HFFc6 (cell line): ENCODE measurements around the gene TFIP11. TPM values are rescaled to one million over a fixed set of nuclear protein-coding genes. Genes with fewer than 3 reads are reported as not detected.

Source experiments
- DNase-seq: peaks from one replicate; pipeline ENCODE4 v3.0.0-alpha.2; 2018
- H3K27ac Mint-ChIP-seq: 2 replicates; pipeline ENCODE4 v1.8.0; 2020; ENCODE audit warnings: mild to moderate bottlenecking, mixed read lengths
- H3K27me3 Mint-ChIP-seq: 2 replicates; pipeline ENCODE4 v1.8.0; 2021; ENCODE audit warnings: mild to moderate bottlenecking, moderate library complexity, mixed read lengths; ENCODE audit not compliant: insufficient read depth
- H3K36me3 Mint-ChIP-seq: 2 replicates; pipeline ENCODE4 v1.8.0; 2021; ENCODE audit warnings: low read depth, mixed read lengths
- H3K4me1 Mint-ChIP-seq: 2 replicates; pipeline ENCODE4 v1.8.0; 2020; ENCODE audit warnings: low read depth, mixed read lengths
- H3K4me3 Mint-ChIP-seq: 2 replicates; pipeline ENCODE4 v1.8.0; 2020; ENCODE audit warnings: mild to moderate bottlenecking, moderate library complexity, mixed read lengths
- H3K9me3 Mint-ChIP-seq: 2 replicates; pipeline ENCODE4 v1.8.0; 2020; ENCODE audit warnings: mild to moderate bottlenecking, mixed read lengths
- total RNA-seq, 6 experiments: library from RNA; stranded (reverse); fragmentation: NEBNext Ultra II Directional; extraction: Animal tissue kit (Norgen Biotek cat#: 25700); gene quantifications; 2 replicates in 1 of 6; 3 replicates in 5 of 6; pipeline ENCODE4 v1.2.3, GENCODE V29; 2021
- TF ChIP-seq, protein P1 (sequence below): fragments of 200-600 bp; sonication (generic); IDR thresholded peaks from 2 replicates; pipeline ENCODE4 v1.5.0; 2021; ENCODE audit warnings: antibody characterized with exemption, mild to moderate bottlenecking

TFIP11 gene
- total RNA-seq, 6 experiments from 2014 or later: 31.4 to 35.8 (median 33.9) TPM

DNA sequence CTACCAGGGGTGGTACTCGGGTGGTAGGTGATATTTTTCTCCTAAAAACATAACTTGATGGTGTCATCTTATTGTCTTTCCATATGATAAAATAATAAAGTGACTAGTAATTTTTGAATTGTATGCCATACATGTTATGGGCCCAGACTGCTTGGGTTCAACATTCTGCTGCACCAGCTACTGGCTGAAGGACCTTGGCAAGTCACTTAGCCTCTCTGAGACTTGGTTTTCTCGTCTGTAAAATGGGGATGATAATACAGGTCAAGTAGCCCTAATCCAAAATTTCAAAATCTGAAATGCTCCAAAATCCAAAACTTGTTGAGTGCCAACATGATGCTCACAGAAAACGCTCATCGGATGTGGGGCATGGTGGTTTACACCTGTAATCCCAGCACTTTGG, 35.6 kb upstream of the TFIP11 start:
- Mint-ChIP-seq H3K4me3 (no peak overlapping the region; the same call in 1 of the 2 replicates), H3K27me3 (no peaks in the 10 kb centered on the region), H3K36me3 (peaks cover 8% of the 10 kb centered on the region), H3K9me3 (no peaks in the 10 kb centered on the region), H3K27ac (no peak overlapping the region), H3K4me1 (peaks cover 58% of the 10 kb centered on the region)
- TF ChIP-seq, protein P1, sequence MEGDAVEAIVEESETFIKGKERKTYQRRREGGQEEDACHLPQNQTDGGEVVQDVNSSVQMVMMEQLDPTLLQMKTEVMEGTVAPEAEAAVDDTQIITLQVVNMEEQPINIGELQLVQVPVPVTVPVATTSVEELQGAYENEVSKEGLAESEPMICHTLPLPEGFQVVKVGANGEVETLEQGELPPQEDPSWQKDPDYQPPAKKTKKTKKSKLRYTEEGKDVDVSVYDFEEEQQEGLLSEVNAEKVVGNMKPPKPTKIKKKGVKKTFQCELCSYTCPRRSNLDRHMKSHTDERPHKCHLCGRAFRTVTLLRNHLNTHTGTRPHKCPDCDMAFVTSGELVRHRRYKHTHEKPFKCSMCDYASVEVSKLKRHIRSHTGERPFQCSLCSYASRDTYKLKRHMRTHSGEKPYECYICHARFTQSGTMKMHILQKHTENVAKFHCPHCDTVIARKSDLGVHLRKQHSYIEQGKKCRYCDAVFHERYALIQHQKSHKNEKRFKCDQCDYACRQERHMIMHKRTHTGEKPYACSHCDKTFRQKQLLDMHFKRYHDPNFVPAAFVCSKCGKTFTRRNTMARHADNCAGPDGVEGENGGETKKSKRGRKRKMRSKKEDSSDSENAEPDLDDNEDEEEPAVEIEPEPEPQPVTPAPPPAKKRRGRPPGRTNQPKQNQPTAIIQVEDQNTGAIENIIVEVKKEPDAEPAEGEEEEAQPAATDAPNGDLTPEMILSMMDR: no peak
- no peak for DNase-seq

DNA sequence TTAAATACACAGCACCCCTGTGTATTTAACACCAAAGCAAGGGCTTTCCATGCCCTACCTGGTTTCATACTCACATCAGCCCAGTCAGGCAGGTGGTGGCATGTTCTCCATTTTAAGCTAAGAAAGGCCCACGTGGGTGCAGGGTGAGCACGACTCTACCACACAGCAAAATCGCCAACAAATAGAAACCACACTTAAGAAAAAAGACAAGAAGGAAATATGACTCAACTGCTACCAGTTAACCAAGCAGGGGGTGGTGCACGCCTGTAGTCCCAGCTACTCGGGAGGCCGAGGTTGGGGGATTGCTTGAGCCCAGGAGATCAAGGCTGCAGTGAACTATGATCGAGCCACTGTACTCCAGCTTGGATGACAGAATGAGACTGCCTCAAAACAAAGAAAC, 35.2 kb upstream of the TFIP11 start:
- TF ChIP-seq, protein P1: no peak
- H3K27ac Mint-ChIP-seq: peak overlapping the region; percentile 54; the same call in 1 of the 2 replicates
- no peak for DNase-seq
- H3K4me3 Mint-ChIP-seq: no peak overlapping the region; the same call in 1 of the 2 replicates
- peaks cover 8% of the 10 kb centered on the region for H3K36me3 Mint-ChIP-seq
- H3K27me3 Mint-ChIP-seq: no peaks in the 10 kb centered on the region
- no peaks in the 10 kb centered on the region for H3K9me3 Mint-ChIP-seq
- peaks cover 54% of the 10 kb centered on the region for H3K4me1 Mint-ChIP-seq

DNA sequence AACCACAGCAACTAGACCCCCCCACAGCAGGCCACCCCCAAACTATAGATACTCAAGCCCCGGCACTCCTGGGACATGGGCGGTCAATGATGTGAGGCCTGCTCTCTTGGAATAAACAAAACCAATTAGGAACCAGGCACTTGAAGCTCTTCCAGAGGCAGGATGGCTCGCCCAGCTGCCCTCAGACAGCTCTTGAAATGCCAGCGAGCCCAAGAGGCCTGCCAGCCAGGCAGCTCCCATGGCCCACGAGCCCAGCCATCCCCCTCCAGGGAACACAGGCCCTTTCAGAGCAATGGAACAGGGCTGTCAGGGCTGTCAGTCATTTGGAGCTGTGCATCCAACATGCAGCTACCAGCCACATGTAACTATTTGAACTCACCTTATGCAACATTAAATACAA, 34.0 kb upstream of the TFIP11 start:
- peaks cover 42% of the 10 kb centered on the region for H3K4me1 Mint-ChIP-seq
- peak overlapping the region; percentile 69 for H3K27ac Mint-ChIP-seq
- DNase-seq: no peak
- TF ChIP-seq, protein P1: no peak
- H3K4me3 Mint-ChIP-seq: no peak overlapping the region
- H3K36me3 Mint-ChIP-seq: peaks cover 8% of the 10 kb centered on the region
- H3K9me3 Mint-ChIP-seq: no peaks in the 10 kb centered on the region
- H3K27me3 Mint-ChIP-seq: no peaks in the 10 kb centered on the region

DNA sequence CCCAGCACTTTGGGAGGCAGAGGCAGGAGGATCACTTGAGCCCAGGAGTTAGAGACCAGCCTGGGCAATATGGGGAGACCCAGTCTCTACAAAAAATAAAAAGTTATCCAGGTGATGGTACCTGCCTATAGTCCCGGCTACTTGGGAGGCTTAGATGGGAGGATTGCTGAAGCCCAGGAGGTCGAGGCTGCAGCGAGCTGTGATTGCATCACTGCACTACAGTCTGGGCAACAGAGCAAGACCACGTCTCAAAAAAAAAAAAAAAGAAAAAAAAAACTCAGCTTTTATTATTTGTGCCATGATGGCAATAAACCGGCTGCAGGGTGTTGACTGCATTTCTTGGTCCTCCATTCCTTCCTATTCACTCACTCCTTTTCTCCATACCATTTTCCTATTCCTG, 33.6 kb upstream of the TFIP11 start:
- TF ChIP-seq, protein P1: no peak
- Mint-ChIP-seq H3K9me3 (no peaks in the 10 kb centered on the region), H3K4me1 (peaks cover 38% of the 10 kb centered on the region), H3K27me3 (no peaks in the 10 kb centered on the region), H3K4me3 (no peak overlapping the region), H3K27ac (peak overlapping the region; percentile 69; the same call in 1 of the 2 replicates), H3K36me3 (peaks cover 8% of the 10 kb centered on the region)
- DNase-seq: no peak

DNA sequence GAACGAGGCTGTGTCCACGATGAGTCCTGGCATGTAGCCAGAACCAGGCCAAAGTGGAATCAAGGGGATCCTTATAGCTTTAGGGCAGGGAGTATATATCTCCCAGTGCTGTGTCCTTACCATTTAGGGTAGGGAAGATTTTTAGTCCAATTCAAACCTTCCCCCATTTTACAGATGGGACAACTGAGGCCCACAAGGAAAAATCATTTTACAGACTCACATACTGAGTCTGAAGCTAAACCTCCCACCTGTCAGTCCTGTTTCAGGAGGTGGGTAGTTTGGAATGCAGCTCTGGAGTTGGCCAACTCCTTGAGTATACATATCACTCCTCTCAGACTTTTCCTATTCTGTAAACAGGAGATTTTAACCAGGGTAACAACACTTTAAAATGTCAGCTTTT, 33.1 kb upstream of the TFIP11 start:
- TF ChIP-seq, protein P1: no peak
- DNase-seq: no peak
- H3K9me3 Mint-ChIP-seq: no peaks in the 10 kb centered on the region
- H3K4me3 Mint-ChIP-seq: no peak overlapping the region
- no peak overlapping the region for H3K27ac Mint-ChIP-seq
- peaks cover 33% of the 10 kb centered on the region for H3K4me1 Mint-ChIP-seq
- H3K36me3 Mint-ChIP-seq: peaks cover 8% of the 10 kb centered on the region
- no peaks in the 10 kb centered on the region for H3K27me3 Mint-ChIP-seq

DNA sequence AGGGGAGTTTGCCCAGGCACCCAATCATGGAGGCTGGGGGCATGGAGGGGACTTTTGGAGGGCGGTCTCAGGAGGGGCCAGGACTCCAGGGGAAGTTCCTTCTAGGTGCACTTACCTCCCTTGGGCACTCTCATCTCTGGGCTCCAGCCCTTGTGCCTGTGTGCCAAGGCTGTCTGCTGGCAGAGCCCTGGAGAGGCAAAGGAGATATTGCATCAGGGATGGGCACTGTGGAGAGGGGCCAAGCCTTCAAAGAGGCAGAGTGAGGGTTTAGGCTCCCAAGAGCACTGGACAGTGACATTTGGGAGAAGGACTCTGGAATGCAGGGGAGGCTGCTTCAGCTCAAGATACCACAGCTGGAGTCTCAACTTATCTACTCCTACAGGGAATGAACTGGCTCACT, 32.2 kb upstream of the TFIP11 start:
- TF ChIP-seq, protein P1: no peak
- peaks cover 25% of the 10 kb centered on the region for H3K4me1 Mint-ChIP-seq

More for the DNA sequence above, 32.2 kb upstream of the TFIP11 start:
- H3K27ac Mint-ChIP-seq: no peak overlapping the region
- peaks cover 8% of the 10 kb centered on the region for H3K36me3 Mint-ChIP-seq
- H3K4me3 Mint-ChIP-seq: no peak overlapping the region
- DNase-seq: no peak
- H3K27me3 Mint-ChIP-seq: no peaks in the 10 kb centered on the region
- H3K9me3 Mint-ChIP-seq: no peaks in the 10 kb centered on the region
